Activated CD8-positive, alpha-beta memory T cell treated with anti-CD3 and anti-CD28 coated beads, Interleukin-2, amount 50 U/mL, for 4 hours (primary cell): Measurements from ENCODE around the gene ECM1.

Experiments used
- DNase-seq: peaks from one replicate; pipeline ENCODE4 v3.0.0-alpha.2; 2020

Gene ECM1

GRCh38 chr1:150513351-150513791 is 5.5 kb downstream of the ECM1 start:
- DNase-seq, result no peak

- DNase-seq, result no peak
Measured at GRCh38 chr1:150514260-150514659, 6.4 kb downstream of the ECM1 start.

DNA sequence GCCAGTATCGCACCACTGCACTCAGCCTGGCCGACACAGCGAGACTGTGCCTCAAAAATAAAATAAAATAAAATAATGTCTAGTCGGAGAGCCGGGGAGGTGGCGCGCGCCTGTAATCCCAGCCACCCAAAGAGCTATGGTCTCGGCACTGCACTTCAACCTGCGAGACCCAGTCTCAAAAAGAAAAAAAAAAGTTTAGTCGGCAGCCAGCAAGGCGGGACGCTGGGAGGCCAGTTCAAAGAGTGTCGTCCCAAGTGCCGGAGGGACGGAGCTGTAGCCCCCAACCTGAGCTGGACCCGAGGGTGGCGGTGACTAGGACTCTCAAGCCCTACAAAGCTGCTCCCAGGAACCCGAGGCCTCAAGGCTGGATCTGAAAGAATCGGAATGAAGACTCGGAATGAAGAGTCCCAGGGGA is 7.0 kb downstream of the ECM1 start:
- DNase-seq, result no peak

DNA sequence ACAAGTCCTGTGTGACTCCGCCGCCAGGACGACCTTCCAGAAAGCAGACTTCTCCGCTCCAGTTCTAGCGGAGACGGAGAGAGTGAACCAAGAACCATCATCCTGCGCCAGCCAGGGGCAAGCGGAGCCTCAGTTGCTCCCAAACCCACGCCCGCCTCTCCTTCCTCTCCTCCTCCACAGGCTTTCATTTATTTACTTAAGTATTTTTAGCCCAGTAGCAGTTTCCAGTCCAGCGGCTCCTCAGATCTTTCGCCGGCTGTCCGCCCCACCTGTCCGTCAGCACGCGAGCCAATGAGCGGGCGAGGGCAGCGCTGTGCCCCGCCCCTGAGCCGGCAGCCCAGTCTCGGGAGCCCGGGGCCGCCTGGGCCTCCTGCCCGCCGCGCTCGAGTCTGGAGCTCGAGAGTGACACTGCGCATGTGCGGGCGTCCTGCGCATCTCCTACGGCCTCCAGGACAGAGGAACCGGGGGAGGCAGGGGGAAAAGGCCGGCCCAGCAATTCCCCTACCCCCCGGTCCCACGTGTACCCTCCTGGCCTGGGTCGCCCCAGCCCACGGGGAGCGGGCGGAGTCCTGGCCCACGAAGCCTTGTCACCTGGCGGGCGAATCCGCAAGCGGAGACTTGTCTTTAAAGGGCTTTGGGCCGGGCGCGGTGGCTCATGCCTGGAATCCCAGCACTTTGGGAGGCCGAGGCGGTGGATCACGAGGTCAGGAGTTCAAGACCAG is 7.6 kb downstream of the ECM1 start, which contains the start of gene FALEC:
FALEC (plus strand) TSS at position 425 of the 722 bp plus-strand sequence.
- DNase-seq, result peak; percentile 87

- DNase-seq, result no peak
Measured at GRCh38 chr1:150516050-150516591, 8.2 kb downstream of the ECM1 start.

DNA sequence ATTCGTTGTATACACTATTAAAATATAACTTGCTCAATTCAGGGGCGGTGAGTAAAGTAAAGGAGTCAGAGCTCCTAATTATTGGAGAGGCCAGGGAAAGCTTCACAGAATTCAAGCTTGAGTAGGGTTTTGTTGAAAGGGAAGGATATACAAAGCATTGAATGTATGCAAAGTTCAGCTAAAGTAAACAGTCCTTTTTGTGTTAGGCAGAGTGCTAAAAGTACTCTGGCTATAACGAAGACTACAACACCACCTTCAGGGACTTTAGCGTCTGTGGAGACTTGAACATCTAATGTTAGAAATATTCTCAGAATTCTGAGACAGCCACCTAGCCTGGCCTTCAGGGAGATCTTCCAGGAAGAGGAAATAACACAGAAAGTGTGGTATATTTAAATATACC is 8.7 kb downstream of the ECM1 start:
- no peak for DNase-seq

DNA sequence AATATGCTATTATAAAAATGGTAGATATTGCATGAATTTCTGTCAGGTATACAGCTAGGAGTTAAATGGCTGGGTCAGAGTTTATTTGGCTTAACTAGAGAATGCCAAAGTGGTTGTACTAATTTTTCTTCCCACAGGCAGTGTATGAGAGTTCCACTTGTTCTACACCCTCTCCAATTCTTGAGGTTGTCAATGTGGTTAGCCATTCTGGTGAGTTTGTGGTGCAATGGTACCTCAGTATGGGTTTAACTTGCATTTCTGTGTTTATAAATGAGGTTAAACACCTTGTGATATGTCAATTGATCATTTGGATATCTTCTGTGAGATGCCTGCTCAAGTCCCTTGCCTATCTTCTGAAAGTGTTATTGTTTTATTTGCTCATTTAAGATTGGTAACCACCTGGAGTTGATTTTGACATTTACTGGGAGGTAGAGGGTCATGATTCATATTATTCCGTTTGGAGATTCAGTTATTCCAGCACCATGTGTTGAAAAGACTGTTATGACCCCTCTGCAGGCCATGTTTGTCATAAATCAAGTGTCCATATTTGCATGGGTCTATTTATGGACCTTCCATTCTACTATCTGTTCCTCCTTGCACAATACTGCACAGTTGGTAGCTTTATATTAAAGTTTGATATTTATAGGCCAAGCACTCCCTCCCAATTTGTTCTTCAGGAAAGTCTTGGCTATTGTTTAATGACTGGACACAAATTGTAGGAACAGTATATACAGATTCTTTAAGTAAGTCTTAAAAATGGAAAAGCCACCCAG is 13.5 kb downstream of the ECM1 start:
- no peak for DNase-seq

DNA sequence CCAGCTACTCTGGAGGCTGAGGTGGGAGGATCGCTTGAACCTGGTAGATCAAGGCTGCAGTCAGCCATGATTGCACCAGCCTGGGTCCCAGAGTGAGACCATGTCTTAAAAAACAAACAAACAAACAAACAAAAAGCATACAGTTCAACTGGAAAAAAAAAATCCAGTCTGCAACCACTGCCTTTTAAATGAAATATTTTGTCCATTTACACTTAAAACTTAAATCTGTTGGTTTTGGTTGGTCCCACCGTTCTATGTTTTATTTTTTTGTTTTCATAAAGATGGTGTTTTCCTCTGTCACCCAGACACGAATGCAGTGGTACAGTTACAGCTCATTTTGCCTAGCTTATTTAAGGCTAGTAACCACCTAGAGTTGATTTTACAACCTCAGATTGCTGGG is 17.4 kb downstream of the ECM1 start:
- no peak for DNase-seq

DNA sequence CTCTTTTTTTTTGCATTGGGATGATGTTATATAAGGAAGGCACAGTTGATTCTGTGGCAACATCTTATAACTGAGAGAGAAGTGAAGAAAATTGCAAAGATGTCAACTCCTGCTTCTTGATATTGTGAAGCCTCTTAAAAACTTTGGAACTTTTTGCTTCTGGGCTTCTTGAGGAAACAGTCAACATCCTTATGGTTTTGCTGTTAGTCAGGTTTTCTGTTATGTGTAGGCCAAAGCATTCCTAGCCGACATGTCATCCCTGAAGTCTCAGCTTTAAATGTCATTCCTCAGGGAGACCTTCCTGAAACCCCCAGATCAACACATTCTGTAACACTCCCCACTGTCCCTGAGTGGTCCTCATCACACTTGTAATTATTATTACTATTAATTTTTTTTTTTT is 20.3 kb downstream of the ECM1 start:
- DNase-seq, result no peak

GRCh38 chr1:150529017-150529416 is 21.1 kb downstream of the ECM1 start:
- no peak for DNase-seq

- no peak for DNase-seq
Measured at GRCh38 chr1:150530491-150531159, 22.7 kb downstream of the ECM1 start.

DNA sequence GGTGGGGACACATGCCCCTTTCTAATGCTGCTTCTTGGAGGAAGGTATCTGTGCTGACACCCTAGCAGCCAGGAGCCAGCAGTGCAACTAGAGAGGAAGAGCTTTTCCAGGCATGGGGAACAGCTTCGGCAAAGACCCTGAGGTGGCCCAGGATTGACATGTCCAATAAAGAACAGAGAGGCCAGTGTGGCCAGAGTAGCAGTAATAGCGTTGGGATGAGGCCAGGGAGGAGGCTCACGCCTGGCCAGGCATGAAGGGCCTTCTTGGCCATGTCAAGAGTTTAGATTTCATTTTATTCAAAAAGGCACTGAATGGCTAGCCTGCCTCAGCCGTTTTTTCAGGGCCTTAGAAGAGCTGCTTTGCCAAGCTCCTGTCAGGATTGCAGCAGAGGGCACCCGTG is 25.0 kb downstream of the ECM1 start:
- no peak for DNase-seq

DNA sequence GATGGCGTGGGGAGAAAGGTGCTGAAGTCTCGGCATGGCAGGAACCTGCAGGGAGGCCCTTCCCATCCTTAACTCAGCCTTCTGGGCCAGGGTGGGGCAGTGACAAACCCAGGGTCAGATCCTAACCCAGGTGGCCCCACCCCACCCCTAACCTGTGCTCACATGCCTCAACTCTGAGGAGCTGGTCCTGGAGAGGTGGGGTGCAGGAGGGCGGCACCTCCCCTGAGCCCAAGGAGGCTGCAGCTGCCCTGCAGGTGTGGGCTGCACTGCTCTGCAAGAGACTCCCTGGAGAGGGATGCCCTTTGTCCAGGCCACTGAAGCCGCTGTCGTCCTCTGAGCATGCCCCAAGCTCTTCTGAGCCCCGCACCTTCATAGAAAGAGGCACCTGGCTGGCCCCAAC is 26.1 kb downstream of the ECM1 start:
- no peak for DNase-seq

- no peak for DNase-seq
Measured at GRCh38 chr1:150535511-150536287, 27.8 kb downstream of the ECM1 start.

GRCh38 chr1:150536836-150537731 is 29.2 kb downstream of the ECM1 start:
- no peak for DNase-seq

DNA sequence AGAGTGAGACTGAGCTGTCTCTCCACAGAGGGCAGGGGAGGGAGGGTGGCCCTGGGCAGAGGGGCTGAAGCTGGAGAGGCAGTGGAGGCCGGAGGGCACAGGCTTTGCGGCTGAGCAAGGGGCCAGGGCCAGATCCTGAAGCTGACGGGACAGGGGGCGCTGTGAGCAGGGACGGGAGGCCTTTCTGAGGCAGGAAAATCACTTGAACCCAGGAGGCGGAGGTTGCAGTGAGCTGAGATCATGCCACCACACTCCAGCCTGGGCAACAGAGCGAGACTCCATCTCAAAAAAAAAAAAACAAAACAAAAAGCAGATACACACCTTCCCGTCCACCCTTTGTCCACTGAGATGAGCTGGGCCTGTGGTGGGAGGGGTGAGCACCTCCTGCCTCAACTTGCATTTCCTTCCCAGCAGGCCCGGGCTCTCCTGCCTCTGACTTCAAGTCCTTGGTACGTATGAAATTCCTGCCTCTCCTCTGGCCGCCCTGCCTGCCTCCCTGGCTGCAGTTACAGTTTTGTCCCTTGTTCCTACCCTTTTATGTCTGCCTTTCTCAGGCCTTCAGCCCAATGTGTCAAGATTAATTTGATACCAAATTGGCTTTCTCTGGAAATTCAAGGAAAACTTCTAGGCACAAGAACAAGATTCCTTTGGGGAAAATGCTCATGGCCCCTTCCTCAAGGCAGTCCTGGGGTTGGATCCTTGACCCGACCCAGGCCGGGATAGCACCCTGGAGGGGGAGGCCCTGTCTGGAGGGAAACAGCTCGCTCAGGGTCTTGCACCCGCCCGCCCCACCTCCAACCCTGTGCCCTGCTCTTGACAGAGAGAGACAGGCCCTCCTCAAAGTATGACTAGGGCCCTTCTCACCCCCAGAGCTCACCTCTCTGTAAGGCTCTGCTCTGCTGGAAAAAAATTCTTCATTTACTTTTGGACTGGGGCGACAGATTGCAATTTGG is 30.1 kb downstream of the ECM1 start:
- DNase-seq, result no peak

DNA sequence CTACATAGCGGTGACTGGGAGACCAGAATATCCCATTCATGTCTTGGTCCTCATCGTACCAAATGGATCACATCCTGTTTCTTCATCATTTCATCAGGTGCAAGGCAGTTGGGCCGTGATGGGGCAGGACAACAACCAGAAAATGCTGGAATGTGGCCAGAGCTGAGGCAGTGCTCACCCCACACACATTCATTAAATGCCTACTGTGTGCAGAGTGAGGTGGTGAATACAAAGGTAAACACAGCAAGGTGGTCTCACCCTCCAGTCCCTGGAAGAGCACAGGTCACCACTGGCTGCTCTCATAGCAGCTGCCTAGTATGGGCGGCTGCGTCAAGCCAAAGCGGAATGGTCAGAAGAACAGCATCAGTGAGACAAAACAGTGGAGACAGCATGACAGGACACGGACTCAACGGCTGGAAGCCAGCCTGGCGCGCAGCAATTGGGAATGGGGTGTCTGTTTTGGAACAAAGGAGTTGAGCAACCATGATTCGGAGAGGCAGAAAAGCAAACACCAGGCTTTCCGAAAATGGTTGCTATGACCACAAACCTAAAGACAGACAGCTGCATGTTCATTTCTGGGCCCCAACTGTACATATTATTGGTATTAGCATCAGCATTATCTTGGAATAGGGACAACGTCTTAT is 35.7 kb downstream of the ECM1 start:
- DNase-seq, result no peak

DNA sequence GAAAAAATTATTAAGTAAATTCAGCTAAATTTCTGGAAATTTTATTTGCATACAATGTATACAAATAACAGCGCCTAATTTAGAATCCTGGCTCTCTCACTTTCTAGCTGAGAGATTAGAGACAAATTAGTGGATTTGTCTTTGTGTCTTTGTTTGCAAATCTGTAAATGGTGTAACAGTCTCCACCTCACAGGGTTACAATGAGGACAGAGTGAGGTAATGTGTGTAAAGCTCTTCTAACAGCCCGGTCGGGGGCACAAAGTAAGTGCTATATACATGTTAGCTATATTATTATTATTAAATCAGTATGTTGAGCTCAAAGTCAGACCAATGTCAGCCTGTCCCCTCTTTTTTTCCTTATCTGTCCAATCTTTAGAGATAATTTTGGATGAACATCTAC is 36.3 kb downstream of the ECM1 start:
- DNase-seq, result no peak

- no peak for DNase-seq
Measured at GRCh38 chr1:150545486-150546032, 37.6 kb downstream of the ECM1 start.
